ENCODE measurements around the gene MED13L.
A peak's percentile ranks its signal among the peaks of the same experiment; 100 is the strongest.

Gene MED13L
- 209 to 320 reads per million in 2 donors for total RNA-seq

GRCh38 chr12:116277467-116278278, at the start of gene MED13L:
TSS of gene MED13L (minus strand) at chr12:116277693. CDS start at chr12:116277131, 562 bp downstream.
- DNase-seq: peak; percentile 78 to 94 (median 83)

- DNase-seq: peak in 1 of 5 experiments; percentile 90
Measured at GRCh38 chr12:116325336-116325664, 47.8 kb upstream of the MED13L start.

- no peak for DNase-seq
Measured at GRCh38 chr12:116324654-116325335, 47.3 kb upstream of the MED13L start.

- DNase-seq: peak in 1 of 5 experiments; percentile 8
Measured at GRCh38 chr12:116323406-116324386, 46.2 kb upstream of the MED13L start.

GRCh38 chr12:116321913-116322312, 44.4 kb upstream of the MED13L start:
- DNase-seq: no peak

GRCh38 chr12:116320791-116321217, 43.3 kb upstream of the MED13L start:
- no peak for DNase-seq

GRCh38 chr12:116319898-116320621, 42.6 kb upstream of the MED13L start:
- DNase-seq: peak in 1 of 5 experiments; percentile 17

GRCh38 chr12:116319233-116319897, 41.9 kb upstream of the MED13L start:
- no peak for DNase-seq

- DNase-seq: no peak
Measured at GRCh38 chr12:116318576-116319232, 41.2 kb upstream of the MED13L start.

GRCh38 chr12:116317986-116318575, 40.6 kb upstream of the MED13L start:
- no peak for DNase-seq

GRCh38 chr12:116317139-116317538, 39.6 kb upstream of the MED13L start:
- DNase-seq: no peak

GRCh38 chr12:116314477-116314876, 37.0 kb upstream of the MED13L start:
- no peak for DNase-seq

- no peak for DNase-seq
Measured at GRCh38 chr12:116313194-116313927, 35.9 kb upstream of the MED13L start.

GRCh38 chr12:116310082-116310481, 32.6 kb upstream of the MED13L start:
- no peak for DNase-seq

GRCh38 chr12:116309343-116309742, 31.9 kb upstream of the MED13L start:
- DNase-seq: no peak

GRCh38 chr12:116308647-116309046, 31.2 kb upstream of the MED13L start:
- no peak for DNase-seq

GRCh38 chr12:116306968-116307367, 29.5 kb upstream of the MED13L start:
- no peak for DNase-seq

GRCh38 chr12:116306506-116306905, 29.0 kb upstream of the MED13L start:
- no peak for DNase-seq

GRCh38 chr12:116304621-116305020, 27.1 kb upstream of the MED13L start:
- no peak for DNase-seq

GRCh38 chr12:116303929-116304328, 26.4 kb upstream of the MED13L start:
- DNase-seq: no peak

All from T-helper 2 cell (primary cell).